Measurements from ENCODE around the gene CNTN4. TPM values are rescaled to one million over a fixed set of nuclear protein-coding genes. Genes with fewer than 3 reads are reported as not detected.

CNTN4 gene
- total RNA-seq, 1 experiment from 2014 or later: 1.6 TPM

DNA sequence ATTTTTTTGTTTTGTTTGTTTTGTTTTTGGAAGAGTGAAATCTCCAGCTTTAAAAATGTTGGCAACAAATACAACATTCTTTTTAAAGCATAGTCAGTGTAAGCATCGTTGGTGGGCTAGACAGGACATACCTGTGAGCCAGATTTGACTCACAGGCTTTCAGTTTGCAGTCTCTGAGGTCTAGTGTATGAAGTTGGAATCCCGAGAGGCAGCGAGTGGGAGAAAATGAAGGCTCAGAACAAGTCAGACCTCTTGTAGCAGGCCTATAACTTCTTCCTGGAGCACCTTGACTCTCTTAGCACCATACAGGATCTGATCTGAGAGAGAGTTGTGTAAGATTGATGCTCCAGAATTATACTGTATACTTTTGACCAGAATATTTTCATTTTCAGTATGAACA lies 60.2 kb downstream of the CNTN4 start:
- Histone ChIP-seq H4K8ac (replicated peaks; ENCODE audit: insufficient read length, low read depth, low read length) (no peak overlapping the region), H3K27ac (ENCODE audit: insufficient read length, low read depth, low read length) (no peak overlapping the region), H4K20me1 (ENCODE audit: control insufficient read depth, insufficient read depth, insufficient read length) (no peaks in the 10 kb centered on the region), H2AK5ac (ENCODE audit: insufficient read length, low read length) (no peak overlapping the region), H3K9ac (ENCODE audit: extremely low read depth, insufficient read length, low read length) (no peak overlapping the region), H2BK15ac (ENCODE audit: low read depth, low read length) (no peak overlapping the region), H3T11ph (ENCODE audit: low read length) (no peak overlapping the region), H2BK12ac (ENCODE audit: insufficient read length, low read depth, low read length) (no peak overlapping the region), H2BK5ac (ENCODE audit: insufficient read length, low read length) (no peak overlapping the region), H3K9me3 (ENCODE audit: control insufficient read depth, low read depth, low read length) (no peaks in the 10 kb centered on the region), H3K27me3 (ENCODE audit: insufficient read depth, low read length) (no peaks in the 10 kb centered on the region), H2BK120ac (ENCODE audit: low read depth, low read length, poor library complexity, severe bottlenecking) (no peak overlapping the region), H4K91ac (ENCODE audit: insufficient read length, low read depth, low read length) (no peak overlapping the region), H2BK20ac (ENCODE audit: low read depth, low read length, poor library complexity, severe bottlenecking) (no peak overlapping the region), H2AFZ (ENCODE audit: low read length) (no peak overlapping the region), H3K79me1 (ENCODE audit: insufficient read depth, low read depth, low read length, poor library complexity, severe bottlenecking) (no peaks in the 10 kb centered on the region), H3K79me2 (ENCODE audit: insufficient read depth, low read length) (no peaks in the 10 kb centered on the region), H3K18ac (ENCODE audit: insufficient read length, low read depth, low read length) (no peak overlapping the region), H3K4me1 (ENCODE audit: insufficient read depth, low read length) (no peaks in the 10 kb centered on the region), H3K4ac (ENCODE audit: low read depth, low read length) (no peak overlapping the region), H3K4me2 (ENCODE audit: insufficient read depth, insufficient read length, low read length) (no peak overlapping the region), H3K23me2 (ENCODE audit: insufficient read length, low read depth, low read length, poor library complexity, severe bottlenecking) (no peaks in the 10 kb centered on the region), H3K23ac (ENCODE audit: insufficient read length, low read depth, low read length) (no peak overlapping the region), H3K56ac (ENCODE audit: insufficient read length, low read depth, low read length) (no peak overlapping the region), H4K5ac (ENCODE audit: insufficient read length, low read depth, low read length) (no peak overlapping the region), H3K14ac (ENCODE audit: insufficient read depth, low read length) (no peak overlapping the region)
- no peak overlapping the region; a peak in 1 of 7 replicates for H3K27ac Mint-ChIP-seq
- DNase-seq: no peak
- WGBS (ENCODE audit: extremely low coverage, insufficient read length, low lambda C conversion rate): no CpG with 5 or more reads among the region's 3 CpGs
- no peaks in the 10 kb centered on the region for H3K36me3 Mint-ChIP-seq (ENCODE audit: insufficient read depth in 1 of 3, low read depth in 3 of 3)
- TF ChIP-seq, protein P1, sequence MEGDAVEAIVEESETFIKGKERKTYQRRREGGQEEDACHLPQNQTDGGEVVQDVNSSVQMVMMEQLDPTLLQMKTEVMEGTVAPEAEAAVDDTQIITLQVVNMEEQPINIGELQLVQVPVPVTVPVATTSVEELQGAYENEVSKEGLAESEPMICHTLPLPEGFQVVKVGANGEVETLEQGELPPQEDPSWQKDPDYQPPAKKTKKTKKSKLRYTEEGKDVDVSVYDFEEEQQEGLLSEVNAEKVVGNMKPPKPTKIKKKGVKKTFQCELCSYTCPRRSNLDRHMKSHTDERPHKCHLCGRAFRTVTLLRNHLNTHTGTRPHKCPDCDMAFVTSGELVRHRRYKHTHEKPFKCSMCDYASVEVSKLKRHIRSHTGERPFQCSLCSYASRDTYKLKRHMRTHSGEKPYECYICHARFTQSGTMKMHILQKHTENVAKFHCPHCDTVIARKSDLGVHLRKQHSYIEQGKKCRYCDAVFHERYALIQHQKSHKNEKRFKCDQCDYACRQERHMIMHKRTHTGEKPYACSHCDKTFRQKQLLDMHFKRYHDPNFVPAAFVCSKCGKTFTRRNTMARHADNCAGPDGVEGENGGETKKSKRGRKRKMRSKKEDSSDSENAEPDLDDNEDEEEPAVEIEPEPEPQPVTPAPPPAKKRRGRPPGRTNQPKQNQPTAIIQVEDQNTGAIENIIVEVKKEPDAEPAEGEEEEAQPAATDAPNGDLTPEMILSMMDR (conservative IDR thresholded peaks at IDR 0.05): no peak
- no peaks in the 10 kb centered on the region for H3K9me3 Mint-ChIP-seq
- H3K4me1 Mint-ChIP-seq: peaks cover 3% of the 10 kb centered on the region in 2 experiments; a peak in 3 of 4 replicates
- no peak overlapping the region for H3K4me3 Mint-ChIP-seq
- H3K27me3 Mint-ChIP-seq (ENCODE audit: low read depth): peaks cover 8% of the 10 kb centered on the region

Measured in H9 (cell line).